GM12864 (cell line): ENCODE measurements around the gene DCTN3.

Source experiments
- DNase-seq: peaks from one replicate; pipeline ENCODE4 v3.0.0-alpha.2; 2011; ENCODE audit warnings: low read depth
- H3K4me3 ChIP-seq: 2 replicates; pipeline ENCODE4 v1.5.1; 2011; ENCODE audit warnings: mild to moderate bottlenecking, low read depth, low read length, control low read depth
- CTCF ChIP-seq: IDR thresholded peaks from 2 replicates; pipeline ENCODE4 v1.5.1; 2011; ENCODE audit warnings: low read depth, mild to moderate bottlenecking, moderate library complexity, low read length, control low read depth, inconsistent platforms; ENCODE audit errors: missing control alignments

The DCTN3 gene

GRCh38 chr9:34579104-34579807, 41.0 kb downstream of the DCTN3 start:
- no peak for TF ChIP-seq CTCF
- H3K4me3 ChIP-seq: no peak overlapping the region
- DNase-seq: no peak

GRCh38 chr9:34578241-34579103, 41.8 kb downstream of the DCTN3 start:
- no peak overlapping the region for H3K4me3 ChIP-seq
- no peak for TF ChIP-seq CTCF
- no peak for DNase-seq

GRCh38 chr9:34577400-34578240, 42.7 kb downstream of the DCTN3 start:
- TF ChIP-seq CTCF: no peak
- no peak for DNase-seq
- no peak overlapping the region for H3K4me3 ChIP-seq

GRCh38 chr9:34576597-34577399, 43.5 kb downstream of the DCTN3 start:
- no peak for DNase-seq
- no peak for TF ChIP-seq CTCF
- H3K4me3 ChIP-seq: no peak overlapping the region

GRCh38 chr9:34575862-34576596, 44.3 kb downstream of the DCTN3 start:
- H3K4me3 ChIP-seq: no peak overlapping the region
- DNase-seq: no peak
- no peak for TF ChIP-seq CTCF
